T-helper 1 cell (primary cell): Measurements from ENCODE around the gene TSPAN5.

Experiments used
- DNase-seq, 5 donors: peaks; one replicate each; pipeline ENCODE4 v3.0.0-alpha.2; 2012 to 2020

Gene TSPAN5

DNA sequence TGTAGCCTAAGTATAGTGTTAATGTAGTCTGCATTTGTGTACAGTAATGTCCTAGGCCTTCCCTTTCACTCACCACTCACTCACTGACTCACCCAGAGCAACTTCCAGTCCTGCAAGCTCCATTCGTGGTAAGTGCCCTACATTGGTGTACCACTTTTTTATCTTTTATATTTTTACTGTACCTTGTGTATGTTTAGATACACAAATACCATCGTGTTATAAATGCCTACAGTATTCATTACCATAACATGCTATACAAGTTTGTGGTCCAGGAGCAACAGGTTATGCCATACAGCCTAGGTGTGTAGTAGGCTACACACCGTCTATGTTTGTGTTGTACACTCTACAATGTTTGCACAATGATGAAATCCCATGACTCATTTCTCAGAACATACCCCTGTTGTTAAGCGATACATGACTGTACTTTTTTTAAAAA lies 15.4 kb downstream of the TSPAN5 start:
- peak in 1 of 5 donors; percentile 43 for DNase-seq

DNA sequence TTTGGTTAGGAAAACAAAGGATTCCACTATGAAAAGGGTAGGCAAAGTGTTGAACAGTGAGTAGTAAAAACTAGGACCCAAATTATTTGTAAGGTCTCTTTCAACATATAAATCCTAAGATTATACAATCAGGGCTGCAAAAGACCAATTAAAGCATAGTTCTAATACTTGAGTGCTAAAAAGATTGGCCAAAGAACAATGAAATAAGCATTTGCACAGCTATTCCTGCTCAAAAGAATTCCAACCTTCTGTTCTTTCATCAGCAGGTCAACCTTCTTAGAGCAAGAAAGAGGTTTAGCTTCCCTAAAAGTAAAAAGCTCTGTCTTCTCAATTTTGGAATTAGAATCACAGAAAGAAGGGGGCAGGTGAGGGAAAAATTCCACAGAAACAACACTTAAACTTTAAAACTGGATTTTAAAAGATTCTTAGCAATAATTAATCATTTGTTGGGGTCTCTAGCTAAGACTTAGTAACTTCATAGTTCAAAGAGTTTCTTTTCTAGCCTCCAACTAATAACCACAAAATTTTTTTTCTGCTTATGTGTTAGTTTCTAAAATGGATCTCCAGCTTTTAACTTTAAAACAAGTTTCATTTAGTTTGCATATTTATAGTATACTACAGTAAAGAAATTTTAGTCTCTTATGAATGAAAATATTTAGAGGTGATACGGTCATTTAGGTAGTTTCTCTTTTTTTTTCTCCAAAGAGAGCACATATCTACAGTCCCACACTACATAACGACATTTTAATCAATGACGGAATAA lies 16.3 kb downstream of the TSPAN5 start:
- no peak for DNase-seq

DNA sequence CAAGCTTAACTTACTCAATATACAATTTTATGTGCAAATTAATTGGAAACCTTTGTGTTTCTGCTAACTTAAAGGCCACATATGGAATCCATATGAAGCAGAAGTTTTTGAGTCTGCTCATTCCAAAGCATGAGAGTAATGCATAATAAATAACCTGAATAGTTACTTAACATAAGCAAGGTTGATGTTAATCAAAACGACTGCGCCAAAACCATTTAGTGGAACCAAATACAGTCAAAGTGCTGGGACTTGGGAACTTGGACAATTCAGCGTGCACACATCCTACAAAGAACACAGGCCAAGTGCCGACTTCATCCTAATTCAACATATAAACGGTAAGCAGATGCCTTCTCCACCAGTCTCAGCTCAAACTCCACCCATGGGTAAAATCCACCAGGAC lies 17.0 kb downstream of the TSPAN5 start:
- no peak for DNase-seq

DNA sequence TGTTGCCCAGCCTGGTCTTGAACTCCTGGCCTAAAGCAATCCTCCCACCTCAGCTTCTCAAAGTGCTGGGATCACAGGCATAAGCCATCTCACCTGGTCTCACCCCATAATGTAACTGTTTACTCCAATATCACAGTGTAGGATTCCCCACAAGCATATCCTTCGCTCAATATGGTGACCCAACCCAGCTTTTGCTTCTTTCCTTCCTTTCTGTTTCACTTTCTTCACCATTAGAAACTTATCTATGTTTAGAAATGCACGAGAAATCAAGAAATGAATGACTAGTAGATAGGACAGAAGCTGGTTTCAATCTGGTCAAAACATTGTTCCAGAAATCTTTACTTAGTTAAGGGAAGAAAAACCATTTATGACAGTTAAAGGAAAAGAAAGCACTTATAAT lies 18.9 kb downstream of the TSPAN5 start:
- peak in 1 of 5 donors; percentile 63 for DNase-seq

GRCh38 chr4:98639108-98639507 lies 19.3 kb downstream of the TSPAN5 start:
- DNase-seq = no peak

DNA sequence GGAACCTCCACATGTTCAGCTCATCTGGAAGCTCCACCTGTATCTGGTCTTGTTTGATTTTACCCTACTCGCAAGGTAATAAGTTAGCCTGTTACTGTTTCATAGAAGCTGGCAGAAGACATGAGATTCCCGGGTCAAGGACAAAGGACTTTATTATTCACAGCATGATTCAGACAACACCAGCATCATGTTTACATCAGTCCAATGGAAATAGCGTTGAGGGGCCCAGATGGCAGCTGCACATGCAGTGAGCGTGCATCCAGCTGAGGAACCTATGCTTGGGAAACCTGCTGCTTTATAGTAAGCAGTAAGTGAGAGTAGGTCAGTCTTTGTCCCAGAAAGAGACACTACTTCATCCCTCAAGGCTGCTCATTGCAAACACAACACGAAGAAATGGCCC lies 19.8 kb downstream of the TSPAN5 start:
- no peak for DNase-seq

DNA sequence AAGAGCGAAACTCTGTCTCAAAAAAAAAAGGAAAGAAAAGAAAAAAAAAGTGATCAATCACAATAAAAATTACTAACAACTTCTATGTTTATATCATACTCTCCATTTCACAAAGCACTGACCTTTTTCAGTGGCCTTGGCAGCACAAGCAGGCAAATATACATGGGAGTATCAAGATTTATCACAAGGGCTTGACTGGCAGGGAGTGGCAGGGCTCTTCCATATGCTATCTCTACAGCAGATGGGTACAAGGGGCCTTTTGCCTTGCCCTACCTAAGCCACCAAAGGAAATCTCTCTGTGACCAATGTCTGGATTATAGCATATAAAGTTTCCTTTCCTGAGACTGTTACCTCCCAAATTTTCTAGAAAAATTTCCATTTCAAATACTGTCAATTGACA lies 24.4 kb downstream of the TSPAN5 start:
- DNase-seq = no peak

GRCh38 chr4:98633159-98633558 lies 25.3 kb downstream of the TSPAN5 start:
- no peak for DNase-seq

DNA sequence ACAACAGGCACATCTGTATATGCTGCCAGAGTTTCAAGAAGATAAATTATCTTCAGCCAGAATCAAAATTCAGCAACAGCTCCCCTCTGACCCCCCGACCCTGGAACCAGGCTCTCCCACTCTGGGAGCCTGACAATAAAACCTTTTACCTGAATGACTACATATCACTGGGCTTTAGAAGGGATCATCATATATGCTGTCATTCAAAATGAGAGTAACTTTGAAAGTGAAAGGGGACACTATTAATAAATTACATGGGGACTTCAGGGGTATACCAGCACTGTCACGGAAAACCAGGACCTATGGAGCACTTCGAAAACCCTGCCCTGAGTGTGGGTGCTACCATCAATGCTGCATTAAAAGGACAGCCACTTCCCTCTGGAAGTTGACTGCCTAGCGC lies 26.2 kb downstream of the TSPAN5 start:
- no peak for DNase-seq

GRCh38 chr4:98631506-98631905 lies 26.9 kb downstream of the TSPAN5 start:
- DNase-seq = no peak

DNA sequence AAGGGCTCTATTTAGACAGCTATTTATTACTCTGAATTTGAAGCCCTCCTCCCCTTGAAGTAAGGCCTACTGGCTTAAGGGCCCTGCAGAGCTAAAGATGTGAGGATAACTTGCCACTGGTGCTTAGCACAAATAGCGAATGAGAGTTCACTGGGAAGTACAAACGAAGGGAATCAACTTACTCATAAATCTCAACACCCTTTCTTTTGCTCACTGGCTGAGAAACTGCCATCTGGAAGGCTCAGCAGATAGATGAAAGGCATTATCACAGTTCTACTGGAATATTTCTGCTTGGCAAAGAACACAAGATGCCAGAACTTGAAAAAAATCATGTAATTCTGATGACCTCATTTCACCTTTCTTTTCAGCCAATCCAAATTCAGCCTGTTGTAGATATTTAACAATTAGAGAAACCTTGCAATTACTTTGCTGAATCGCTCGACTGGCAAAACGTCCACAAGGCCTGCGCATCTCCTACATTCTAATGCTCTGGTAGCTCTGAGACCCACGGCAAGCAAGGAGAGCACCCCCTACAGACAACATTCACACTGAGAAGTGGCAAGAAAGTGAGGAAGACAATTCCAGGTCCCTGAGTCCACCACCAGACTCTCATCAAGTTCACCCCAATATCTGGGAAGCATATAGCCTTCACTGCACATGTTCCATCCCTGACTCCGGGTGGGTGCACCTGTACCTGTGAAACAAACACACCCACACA lies 27.5 kb downstream of the TSPAN5 start:
- DNase-seq = no peak

DNA sequence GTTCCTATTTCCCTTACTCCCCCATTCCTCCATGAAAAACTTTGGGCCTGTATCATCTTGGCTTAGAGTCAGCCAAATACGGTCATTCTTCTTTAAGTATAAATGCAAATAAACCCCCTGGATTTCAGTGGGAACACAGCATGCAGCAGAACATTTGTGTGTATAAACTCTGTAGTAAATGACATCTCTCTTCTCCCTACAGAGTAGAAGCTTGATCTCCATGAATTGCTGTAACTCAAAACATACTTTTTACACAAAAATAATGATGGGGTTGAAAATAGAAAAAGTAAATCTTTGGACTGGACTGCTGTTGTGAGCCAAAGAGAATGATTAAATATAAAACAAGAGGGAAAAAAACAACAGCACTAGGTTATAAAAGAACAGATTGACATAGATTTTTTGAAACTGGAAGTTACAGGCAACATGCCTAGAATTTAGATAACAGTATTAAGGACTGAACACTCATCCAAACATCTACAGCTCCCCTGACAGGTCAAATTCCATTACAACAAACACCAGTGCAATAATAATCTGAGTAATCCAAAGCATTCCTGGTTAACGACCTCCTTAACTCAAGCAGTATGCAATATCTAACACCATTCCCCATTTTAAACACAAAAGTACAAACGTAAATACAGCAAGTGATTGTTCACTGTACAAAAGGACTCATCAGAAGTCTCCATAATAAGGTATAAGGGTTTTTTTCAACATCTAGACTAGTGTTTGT lies 30.7 kb downstream of the TSPAN5 start:
- DNase-seq = no peak

GRCh38 chr4:98626350-98626749 lies 32.1 kb downstream of the TSPAN5 start:
- no peak for DNase-seq

DNA sequence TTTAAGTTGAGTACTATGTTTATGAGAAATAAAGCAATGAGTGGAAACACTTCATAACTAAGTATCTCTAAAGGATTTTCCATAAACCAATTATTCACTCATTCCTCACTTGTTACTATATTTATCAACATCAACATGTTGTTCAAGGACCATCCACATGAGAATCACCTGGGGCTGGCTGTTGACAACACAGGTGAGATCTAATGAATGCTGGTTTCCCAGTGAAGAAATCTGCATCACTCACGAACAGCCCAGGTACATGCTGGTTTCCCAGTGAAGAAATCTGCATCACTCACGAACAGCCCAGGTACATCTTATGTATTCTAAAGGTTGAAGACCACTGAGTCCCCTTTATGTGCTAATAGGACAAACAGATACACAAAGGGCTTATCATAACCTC lies 32.5 kb downstream of the TSPAN5 start:
- no peak for DNase-seq

DNA sequence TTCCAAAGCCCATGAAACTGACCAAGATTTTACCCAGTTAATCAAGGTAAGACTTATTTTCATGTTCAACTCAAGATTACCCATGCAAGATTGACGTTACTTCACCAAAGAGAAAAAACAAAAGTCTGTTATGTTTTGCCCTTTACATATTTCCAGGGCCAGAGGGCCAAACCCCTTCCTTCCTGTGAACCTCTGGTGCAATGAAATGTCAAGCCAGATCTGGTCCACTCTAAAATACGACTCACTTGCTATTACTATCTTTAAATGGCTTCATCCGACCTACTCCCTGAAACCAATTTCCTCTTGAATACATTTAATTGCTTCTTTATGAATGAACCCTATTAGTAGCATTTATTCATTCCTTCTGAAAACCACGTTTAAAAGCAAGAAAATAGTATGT lies 33.0 kb downstream of the TSPAN5 start:
- DNase-seq = no peak

- no peak for DNase-seq
Measured at GRCh38 chr4:98624642-98625041, 33.8 kb downstream of the TSPAN5 start.

DNA sequence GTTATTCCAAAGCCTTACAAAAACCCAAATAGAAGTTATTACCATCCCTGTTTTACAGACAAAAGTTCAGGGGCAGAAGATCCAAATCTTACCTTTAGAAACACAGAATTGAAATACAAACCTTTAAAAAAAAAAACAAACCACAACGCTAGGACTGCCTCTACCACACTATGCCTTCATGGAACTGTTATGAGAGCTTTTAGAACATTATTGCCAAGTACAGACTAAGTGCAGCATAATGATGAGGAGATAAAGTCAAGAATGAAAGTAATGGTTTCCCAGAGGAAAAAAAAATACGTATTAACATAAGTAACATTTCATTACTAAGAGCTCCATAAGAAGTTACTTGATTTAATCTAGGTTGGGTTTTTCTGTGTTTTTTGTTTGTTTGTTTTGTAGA lies 34.3 kb downstream of the TSPAN5 start:
- DNase-seq = no peak

DNA sequence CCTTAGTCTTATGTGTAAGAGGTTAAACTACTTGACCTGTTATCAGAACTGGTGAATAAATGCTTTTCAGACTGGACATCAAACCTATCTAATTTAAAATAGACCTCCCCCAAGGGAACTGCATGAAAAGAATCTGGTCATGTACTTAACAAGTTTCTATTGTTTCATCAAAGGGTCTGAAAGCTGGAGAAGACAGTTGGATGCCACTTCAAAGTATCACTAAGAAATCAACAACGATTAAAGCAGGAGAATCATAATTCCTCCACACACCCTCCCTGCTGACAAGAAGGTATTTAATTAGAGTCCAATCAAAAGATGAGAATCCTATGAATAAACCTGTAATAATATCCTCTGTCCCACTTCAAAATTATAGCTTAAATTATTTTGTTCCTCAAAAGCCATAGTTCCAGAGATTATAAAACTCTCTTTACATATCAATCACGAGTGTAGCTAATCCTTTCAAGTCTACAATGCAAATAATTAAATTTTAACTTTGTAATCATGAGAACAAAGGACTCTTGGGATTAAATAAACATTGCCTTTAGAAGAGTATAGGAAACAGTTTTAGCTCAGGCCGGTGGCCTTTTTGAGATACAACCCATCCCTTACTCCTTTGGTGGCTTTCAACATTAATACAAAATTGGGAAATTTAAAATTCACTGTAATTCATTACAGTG lies 35.1 kb downstream of the TSPAN5 start:
- no peak for DNase-seq

DNA sequence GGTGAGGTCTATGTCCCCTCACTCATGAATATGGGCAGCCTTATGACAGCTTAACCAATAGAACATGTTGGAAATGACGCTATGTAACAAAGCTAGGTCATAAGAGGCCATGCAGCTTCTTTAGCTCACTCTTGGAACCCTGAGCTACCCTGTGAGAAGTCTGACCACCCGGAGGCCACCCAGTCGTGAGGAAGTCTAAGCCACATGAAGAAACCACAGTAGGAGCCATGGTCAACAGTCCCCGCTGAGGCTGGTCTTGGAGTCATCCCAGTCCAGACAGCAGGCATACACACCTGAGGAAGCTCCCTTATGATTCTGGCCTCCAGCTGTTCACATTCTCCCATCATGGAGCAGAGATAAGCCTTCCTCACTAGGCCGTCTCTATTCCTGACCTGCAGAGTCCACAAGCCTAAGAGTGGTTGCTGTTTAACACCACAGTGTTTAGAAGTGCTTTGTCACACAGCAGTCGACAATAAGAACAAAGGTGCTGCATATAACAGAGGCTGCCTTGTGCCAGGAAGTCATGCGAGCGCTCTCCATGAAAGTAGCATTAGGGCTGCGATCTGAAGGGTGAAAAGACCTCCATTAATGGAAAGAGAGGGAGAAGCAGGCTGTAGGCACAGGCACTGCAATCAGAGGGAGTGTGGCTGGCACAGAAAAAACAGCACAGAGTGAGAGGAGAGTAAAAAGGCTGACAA lies 38.2 kb downstream of the TSPAN5 start:
- DNase-seq = no peak

DNA sequence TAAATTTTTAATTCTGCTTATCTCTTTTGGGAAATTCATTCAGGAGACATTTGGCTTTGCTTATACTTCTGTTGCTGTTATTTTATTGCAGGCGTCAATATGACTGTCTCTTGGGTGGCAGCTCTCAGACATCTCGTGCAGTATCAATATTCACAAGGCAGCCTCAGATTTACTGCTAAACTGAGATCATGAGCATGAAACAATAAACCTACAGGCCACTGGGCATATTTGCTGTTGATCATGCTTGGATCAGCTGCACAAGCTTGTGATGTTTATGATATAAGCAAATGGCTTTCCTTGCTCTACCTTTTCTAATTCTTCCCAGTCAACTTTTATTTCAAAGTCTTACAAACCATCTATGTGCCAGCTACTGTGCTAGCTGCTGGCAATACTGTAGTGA lies 39.2 kb downstream of the TSPAN5 start:
- no peak for DNase-seq

DNA sequence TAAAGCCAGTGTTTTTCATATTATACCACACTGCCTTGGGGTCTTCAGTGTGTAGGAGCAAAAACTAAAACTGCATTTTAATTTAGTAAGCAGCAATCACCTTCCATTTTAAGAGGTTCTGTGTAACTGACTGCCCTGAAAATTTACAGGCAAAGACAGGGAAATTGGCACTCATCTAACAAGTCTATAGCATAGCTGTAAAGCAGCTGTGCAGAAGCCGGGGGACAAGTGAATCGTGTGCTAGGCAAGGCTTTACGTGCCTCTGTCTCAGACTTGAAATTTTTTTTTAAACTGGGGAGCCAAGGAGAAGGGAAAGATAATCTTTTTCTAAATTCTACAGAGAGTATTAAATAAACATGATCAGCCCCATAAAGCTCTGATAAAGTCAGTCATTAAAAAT lies 39.7 kb downstream of the TSPAN5 start:
- DNase-seq = no peak

DNA sequence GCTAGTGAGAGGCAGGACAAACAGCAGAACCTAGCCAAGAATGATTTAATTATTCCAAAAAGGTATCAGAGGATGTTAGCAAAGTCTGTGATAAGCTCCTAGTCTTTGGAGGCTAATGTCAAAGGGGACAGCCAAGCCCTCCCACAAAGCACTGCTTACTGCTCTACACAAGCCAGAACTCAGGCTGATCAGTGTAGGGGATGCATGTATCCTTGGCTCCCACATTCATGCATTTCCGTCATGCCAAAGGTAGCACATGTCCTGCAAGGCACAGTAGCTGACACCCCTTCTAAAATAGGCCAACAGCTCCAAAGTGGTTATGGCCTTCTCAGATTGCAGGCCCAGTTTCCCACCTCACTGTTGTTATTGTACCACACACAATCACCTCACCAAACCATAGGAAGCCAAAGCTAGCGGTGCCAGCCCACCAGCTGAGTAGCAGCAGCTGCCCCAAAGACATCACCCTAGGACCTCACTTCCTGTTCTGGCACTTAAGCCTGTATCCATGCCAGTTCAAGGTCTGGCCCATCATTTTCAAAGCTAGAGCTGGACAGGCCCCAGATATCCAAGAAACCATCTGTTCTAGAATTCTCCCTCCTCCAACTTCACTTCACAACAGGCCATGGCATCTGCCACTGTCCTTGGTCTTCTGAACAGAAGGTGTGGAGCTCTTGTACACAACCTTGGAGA lies 40.9 kb downstream of the TSPAN5 start:
- DNase-seq = no peak
